Loucy (cell line): ENCODE measurements around the gene TMEM225B.

Experiments used
- EZH2phosphoT487 ChIP-seq: fragments of 200-600 bp; IDR thresholded peaks from 2 replicates; pipeline ENCODE4 v1.6.1; 2018; ENCODE audit warnings: antibody characterized with exemption, mild to moderate bottlenecking, moderate library complexity, borderline replicate concordance
- TF ChIP-seq, protein P1 (sequence below): fragments of 200-600 bp; sonication (generic); conservative IDR thresholded peaks from 2 replicates; pipeline ENCODE4 v1.5.1; 2014; ENCODE audit warnings: mild to moderate bottlenecking, antibody characterized with exemption, low read length

DNA sequence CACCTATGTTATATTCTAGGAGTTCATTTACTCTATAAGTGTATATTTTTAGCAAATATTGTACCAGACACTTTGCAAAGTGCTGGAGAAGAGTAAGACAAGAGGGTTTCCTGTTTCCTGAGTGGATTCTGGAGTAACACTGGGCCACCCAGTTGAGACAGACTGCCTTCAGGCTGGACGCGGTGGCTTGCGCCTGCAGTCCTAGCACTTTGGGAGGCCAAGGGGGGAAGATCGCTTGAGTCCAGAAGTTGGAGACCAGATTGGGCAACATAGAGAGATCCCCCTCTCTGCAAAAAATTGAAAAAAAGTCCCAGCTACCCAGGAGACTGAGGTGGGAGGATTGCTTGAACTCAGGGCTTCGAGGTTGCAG lies 17.9 kb downstream of the TMEM225B start:
- no peak for TF ChIP-seq EZH2phosphoT487
- TF ChIP-seq, protein P1, sequence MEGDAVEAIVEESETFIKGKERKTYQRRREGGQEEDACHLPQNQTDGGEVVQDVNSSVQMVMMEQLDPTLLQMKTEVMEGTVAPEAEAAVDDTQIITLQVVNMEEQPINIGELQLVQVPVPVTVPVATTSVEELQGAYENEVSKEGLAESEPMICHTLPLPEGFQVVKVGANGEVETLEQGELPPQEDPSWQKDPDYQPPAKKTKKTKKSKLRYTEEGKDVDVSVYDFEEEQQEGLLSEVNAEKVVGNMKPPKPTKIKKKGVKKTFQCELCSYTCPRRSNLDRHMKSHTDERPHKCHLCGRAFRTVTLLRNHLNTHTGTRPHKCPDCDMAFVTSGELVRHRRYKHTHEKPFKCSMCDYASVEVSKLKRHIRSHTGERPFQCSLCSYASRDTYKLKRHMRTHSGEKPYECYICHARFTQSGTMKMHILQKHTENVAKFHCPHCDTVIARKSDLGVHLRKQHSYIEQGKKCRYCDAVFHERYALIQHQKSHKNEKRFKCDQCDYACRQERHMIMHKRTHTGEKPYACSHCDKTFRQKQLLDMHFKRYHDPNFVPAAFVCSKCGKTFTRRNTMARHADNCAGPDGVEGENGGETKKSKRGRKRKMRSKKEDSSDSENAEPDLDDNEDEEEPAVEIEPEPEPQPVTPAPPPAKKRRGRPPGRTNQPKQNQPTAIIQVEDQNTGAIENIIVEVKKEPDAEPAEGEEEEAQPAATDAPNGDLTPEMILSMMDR = no peak
